HL-60 (cell line): ENCODE measurements around the gene MOAP1.

Source experiments
- DNase-seq, 2 experiments: peaks; one replicate each; pipeline ENCODE4 v3.0.0-alpha.2; 2010 to 2020; ENCODE audit warnings: low read depth in 1 of 2, low spot score in 1 of 2
- H3K27ac ChIP-seq: fragments of 250-450 bp; sonication (Bioruptor Pico); replicated peaks from 2 replicates; pipeline ENCODE4 v1.5.1; 2020; ENCODE audit warnings: mild to moderate bottlenecking, moderate library complexity
- H3K27me3 ChIP-seq: fragments of 250-450 bp; sonication (Bioruptor Pico); 2 replicates; pipeline ENCODE4 v1.5.1; 2021; ENCODE audit warnings: mild to moderate bottlenecking, moderate library complexity; ENCODE audit not compliant: insufficient read depth, poor library complexity, severe bottlenecking
- H3K4me3 ChIP-seq: replicated peaks from 2 replicates; pipeline ENCODE4 v1.5.1; 2011; ENCODE audit warnings: mild to moderate bottlenecking, control low read depth, low read length; ENCODE audit not compliant: insufficient read depth
- CTCF ChIP-seq: IDR thresholded peaks from one replicate; pipeline ENCODE4 v1.5.1; 2011; ENCODE audit warnings: low read length, control low read depth, inconsistent platforms; ENCODE audit not compliant: insufficient read depth
- GABPA ChIP-seq: IDR thresholded peaks from 2 replicates; pipeline ENCODE4 v1.6.1; 2012; ENCODE audit warnings: low read depth
- POLR2AphosphoS5 ChIP-seq: IDR thresholded peaks from 2 replicates; pipeline ENCODE4 v1.6.1; 2012; ENCODE audit warnings: low read depth
- REST ChIP-seq: IDR thresholded peaks from 2 replicates; pipeline ENCODE4 v1.6.1; 2012; ENCODE audit warnings: low read depth; ENCODE audit not compliant: insufficient replicate concordance
- SPI1 ChIP-seq: IDR thresholded peaks from 2 replicates; pipeline ENCODE4 v1.6.1; 2012; ENCODE audit warnings: low read depth, mild to moderate bottlenecking, borderline replicate concordance

Gene MOAP1

GRCh38 chr14:93231129-93231979 is 46.7 kb upstream of the MOAP1 start:
- Histone ChIP-seq H3K27me3 (peaks cover 17% of the 10 kb centered on the region), H3K27ac (no peak overlapping the region), H3K4me3 (peak overlapping the region; percentile 35)
- no peak for DNase-seq
- TF ChIP-seq POLR2AphosphoS5 (no peak), SPI1 (no peak), GABPA (no peak), CTCF (no peak), REST (no peak)

- Histone ChIP-seq H3K4me3 (no peak overlapping the region), H3K27me3 (peaks cover 17% of the 10 kb centered on the region), H3K27ac (no peak overlapping the region)
- no peak for DNase-seq
- TF ChIP-seq SPI1 (no peak), REST (no peak), CTCF (no peak), POLR2AphosphoS5 (no peak)
These were observed 45.8 kb upstream of the MOAP1 start for GRCh38 chr14:93230539-93230938.

GRCh38 chr14:93228550-93228949 is 43.9 kb upstream of the MOAP1 start:
- DNase-seq: no peak
- no peak overlapping the region for H3K27ac ChIP-seq
- H3K4me3 ChIP-seq: no peak overlapping the region
- TF ChIP-seq POLR2AphosphoS5 (no peak), CTCF (no peak), REST (no peak), SPI1 (no peak), GABPA (no peak)
- peaks cover 17% of the 10 kb centered on the region for H3K27me3 ChIP-seq
